ENCODE results near the gene PPP2R2C.
A peak's percentile ranks its signal among the peaks of the same experiment; 100 is the strongest.

The PPP2R2C gene

GRCh38 chr4:6291784-6292297 is 180.6 kb downstream of the PPP2R2C start:
- DNase-seq, result no peak

- no peak for DNase-seq
Observed at GRCh38 chr4:6290769-6291547, 181.5 kb downstream of the PPP2R2C start.

DNA sequence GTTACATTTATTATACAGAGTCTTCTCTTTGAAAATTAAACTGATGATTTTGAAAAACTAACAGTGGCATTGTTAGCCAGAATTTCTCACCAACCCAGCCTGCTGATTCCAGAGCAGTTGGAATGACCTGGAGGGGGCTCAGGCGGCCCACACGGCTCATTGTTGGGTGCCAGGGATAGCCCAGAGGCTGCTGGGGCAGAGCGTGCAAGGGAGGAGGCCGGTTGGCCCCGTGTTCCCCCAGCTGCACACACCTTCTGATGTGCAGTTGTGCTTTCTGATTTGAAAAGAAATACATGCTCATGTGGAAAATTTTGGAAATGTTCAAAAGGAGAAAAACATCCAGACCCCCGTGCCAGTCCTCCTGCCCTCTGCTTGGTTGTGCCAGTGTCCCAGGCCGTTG is 182.2 kb downstream of the PPP2R2C start:
- no peak for DNase-seq

- DNase-seq, result no peak
Observed at GRCh38 chr4:6288871-6289270, 183.5 kb downstream of the PPP2R2C start.

DNA sequence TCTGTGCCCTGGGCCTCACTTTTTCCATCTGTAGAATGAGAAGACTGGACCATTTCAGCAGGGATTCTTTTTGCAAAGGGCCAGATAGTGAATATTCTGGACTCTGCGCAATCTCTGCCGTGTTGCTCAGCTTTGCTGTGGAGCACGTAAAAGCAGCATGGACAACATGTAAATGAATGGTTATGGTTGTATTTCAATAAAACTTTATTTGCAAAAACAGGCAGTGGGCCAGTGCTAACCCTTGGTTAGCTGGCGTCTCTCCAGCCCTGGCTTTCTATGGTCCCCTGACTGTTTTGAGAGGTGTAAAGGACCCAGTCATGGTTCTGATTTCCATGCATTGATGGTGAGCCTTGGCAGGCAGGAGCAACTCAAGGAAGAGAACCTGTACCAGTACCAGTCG is 184.1 kb downstream of the PPP2R2C start:
- no peak for DNase-seq

GRCh38 chr4:6287017-6287788 is 185.2 kb downstream of the PPP2R2C start:
- no peak for DNase-seq

GRCh38 chr4:6283282-6283681 is 189.1 kb downstream of the PPP2R2C start:
- no peak for DNase-seq

GRCh38 chr4:6282314-6282771 is 190.1 kb downstream of the PPP2R2C start:
- DNase-seq, result no peak

DNA sequence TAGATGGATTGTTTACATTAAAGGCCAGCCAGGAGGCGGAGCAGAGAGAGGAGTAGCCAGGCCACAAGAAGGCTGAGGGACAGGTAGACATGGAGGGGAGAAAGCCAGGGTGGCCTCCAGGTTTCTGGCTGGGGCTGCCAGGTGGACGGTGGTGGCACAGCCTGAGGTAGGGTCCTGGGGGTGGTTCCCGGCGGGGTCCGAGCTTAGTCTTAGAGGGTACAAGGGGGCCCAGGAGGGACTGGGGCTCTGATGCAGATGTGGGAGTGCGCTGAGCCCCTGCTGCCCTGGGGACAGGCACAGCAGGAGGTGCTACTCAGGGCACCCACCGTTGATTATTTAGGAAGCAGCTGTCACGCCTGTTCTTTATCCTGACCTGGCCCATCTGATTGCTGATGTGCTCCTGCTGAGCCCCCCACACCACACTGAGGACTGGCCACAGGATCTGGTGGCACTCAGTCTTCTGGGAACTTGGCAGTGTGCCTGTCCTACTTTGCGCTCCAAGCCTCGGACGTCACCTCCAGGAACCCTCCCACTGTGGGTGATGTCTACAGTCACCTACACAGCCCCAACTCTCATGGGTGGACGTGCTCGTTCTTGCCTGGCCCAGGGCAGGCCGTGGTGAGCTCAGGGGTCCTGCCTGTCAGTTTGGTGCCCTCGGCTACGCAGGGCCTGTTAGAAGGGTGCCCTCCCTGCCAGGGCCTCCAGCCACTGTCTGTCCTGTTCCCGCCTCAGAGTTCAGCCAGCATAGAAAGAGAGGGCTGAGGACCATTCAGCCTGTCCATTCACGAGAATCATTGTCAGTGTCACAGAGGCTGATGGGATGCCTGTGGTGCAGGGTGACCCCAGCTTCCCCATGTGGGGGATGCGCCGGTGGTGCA is 190.7 kb downstream of the PPP2R2C start:
- DNase-seq, result peak in 34 of 56 donors; percentile 14 to 83 (median 46)

GRCh38 chr4:6280365-6280996 is 191.9 kb downstream of the PPP2R2C start:
- DNase-seq, result no peak

DNA sequence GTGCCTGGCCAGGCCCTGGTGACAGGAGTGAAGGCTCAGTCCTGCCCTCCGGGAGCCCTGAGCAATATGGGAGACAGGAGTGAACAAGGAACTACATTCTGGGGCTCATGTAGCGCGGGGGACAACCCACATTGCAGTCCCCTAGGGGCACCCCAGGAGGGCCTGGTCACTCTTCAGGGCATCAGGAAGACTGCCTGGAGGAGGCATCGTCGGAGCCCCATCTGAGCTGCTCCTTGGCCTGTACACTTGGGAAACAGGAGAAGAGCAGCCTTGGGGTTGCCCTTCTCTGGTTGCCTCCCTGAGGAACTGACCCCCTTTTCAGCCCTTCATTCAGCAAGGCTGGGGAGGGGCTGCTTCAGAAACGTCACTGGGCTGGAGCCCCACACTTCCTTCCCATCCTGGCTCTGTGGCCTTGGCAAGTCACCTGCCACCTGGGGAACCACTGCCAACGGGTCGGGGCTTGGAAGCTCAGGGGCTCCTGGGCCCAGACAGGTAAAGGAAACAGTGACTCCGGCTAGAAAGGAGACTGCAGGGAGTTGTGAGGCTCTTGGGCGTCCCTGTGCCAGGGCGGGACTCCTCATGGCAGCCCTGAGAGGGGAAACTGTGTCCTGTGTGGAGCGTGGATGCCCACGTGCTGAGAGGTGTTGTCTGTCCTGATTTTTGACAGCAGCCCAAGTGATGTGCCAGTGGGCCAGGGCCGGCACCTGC is 192.7 kb downstream of the PPP2R2C start:
- no peak for DNase-seq

- peak in 1 of 56 donors; percentile 42 for DNase-seq
Observed at GRCh38 chr4:6278801-6279197, 193.6 kb downstream of the PPP2R2C start.

DNA sequence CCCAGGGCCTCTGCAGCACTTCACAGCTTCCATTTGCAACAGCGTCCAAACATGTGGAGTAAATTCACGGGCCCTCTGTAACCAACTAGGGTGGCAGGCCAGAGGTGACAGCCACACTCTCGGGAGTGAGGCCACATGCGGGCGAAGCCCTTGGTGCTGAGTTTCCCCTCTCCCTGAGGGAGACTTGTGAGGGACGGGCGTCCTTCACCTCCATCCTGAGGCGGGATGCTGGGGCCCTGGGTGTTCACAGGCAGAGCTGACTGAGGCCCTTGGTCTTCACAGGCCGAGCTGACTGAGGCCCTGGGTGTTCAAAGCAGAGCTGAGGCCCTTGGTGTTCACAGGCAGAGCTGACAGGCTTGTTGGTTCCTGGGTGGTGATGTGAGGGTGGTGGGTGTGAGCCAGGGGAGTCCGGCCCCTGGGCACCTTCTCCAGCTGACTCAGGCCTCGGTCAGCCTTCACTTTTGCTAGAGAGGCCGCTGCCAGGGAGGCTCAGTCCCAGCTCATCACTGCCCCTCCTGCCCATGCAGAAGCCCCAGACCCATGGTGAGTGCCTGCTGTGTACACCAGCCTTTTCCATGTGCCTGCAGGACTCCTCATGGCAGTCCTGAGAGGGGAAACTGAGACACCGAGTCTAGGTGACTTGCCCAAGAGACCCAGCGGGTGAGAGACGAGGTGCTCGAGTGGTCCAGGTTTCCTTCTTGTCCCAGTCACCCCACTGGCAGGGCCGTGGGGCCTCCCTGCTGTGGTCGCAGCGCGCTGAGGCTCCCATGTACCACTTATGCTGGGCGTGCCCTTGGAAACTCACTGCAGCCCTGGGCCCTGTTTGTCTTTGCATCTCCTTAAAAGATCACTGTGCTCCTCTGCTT is 194.2 kb downstream of the PPP2R2C start:
- no peak for DNase-seq

GRCh38 chr4:6277139-6277802 is 195.1 kb downstream of the PPP2R2C start:
- no peak for DNase-seq

DNA sequence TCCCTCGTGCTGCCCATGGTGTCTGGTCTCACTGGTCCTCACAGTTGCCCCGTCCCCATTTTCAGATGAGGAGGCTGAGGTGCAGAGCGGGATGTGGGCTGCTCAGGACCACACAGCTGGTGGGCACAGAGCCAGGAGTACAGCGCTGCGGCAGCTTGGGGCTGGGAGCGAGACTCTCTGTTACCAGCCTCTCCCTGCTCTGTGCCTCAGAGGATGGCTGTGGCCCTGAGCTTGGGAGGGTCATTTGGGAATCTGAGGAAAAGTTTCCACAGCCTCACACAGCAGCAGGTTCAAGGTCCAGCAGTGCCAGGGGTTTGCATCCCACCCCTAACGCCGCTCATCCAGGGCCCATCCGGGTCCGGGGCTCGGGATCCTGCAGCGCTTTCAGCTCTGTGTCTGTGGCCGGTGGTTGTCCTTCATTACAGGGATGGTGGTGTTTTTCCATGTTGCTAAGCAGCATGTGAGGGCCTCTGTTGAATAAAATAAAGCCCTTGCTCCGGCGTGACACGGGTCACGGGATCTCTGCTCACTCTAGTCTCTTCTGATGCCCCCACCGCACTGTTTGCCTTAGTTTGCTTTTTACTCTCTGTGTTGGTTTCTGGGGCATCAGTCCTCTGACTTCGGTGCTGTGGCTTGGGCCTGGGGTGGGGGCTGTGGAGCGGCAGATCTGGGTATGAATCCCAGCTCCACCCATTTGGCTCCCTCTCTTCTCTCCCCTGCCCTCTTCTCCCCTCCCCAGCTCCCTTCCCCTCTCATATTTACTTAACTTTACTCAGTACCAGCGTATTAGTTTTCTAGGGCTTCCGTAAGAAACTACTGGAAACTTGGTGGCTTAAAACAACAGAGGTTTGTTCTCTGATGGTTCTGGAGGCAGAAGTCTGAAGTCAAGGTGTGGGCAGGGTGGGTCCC is 196.3 kb downstream of the PPP2R2C start:
- peak in 10 of 56 donors; percentile 18 to 57 (median 39) for DNase-seq

DNA sequence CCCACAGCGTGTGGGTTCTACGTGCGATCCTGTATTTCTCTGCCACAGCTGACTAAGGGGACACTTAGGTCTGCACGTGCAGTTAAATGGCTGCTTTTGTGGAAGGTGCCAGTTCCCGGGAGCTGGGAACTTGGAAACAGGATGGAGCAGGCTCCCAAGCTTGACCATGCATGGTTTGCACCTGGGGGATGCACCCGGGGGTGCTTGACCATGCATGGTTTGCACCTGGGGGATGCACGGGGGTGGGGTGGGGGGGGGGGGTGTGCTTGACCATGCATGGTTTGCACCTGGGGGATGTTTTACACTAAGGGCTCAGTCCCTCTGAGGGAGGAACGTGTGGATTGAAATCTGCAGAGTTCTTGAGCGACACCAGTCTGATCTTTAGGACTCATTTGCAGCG is 197.1 kb downstream of the PPP2R2C start:
- DNase-seq, result no peak

DNA sequence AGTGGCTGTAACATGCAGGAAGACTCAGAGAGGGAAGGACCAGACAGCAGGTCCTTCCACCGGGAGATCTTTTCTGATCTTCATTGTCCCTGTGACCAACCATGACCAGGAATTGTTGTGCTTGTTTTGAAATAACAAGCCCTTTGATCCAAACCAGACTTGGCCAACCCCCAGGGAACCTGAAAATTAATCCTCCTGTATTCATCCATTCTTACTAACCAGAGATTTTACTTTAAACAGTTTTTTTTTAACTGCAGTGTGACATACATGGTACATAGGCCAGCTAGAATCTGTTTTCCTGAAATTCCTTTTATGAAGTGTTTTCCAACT is 198.8 kb downstream of the PPP2R2C start:
- no peak for DNase-seq

All from amygdala (tissue), 56 donors.